ENCODE measurements around the gene PTPRT. TPM values are rescaled to one million over a fixed set of nuclear protein-coding genes. Genes with fewer than 3 reads are reported as not detected.
"Not testable (repeated sequence)": the region's sequence is repeated elsewhere in the genome, so short reads cannot be mapped to it uniquely, and the experiment has no call there.

Gene PTPRT
- total RNA-seq, 1 donor from 2014 or later: 0.03 TPM

- intact Hi-C loops (cut with DNase I): loop anchor here (2.0 to 10.0 kb wide), 2 partner anchors 654 to 1454 kb away; no protein-coding TSS in a partner anchor
These were observed 699 bp downstream of the PTPRT start for GRCh38 chr20:43188861-43189553.

GRCh38 chr20:43188234-43188653 is 1.5 kb downstream of the PTPRT start:
- DNase-seq (ENCODE audit: low spot score): no peak
- intact Hi-C loops (cut with DNase I): loop anchor here (2.0 to 10.0 kb wide), 2 partner anchors 653 to 1453 kb away; no protein-coding TSS in a partner anchor

More at GRCh38 chr20:43188861-43189553, 699 bp downstream of the PTPRT start:
- DNase-seq (ENCODE audit: low spot score): no peak

DNA sequence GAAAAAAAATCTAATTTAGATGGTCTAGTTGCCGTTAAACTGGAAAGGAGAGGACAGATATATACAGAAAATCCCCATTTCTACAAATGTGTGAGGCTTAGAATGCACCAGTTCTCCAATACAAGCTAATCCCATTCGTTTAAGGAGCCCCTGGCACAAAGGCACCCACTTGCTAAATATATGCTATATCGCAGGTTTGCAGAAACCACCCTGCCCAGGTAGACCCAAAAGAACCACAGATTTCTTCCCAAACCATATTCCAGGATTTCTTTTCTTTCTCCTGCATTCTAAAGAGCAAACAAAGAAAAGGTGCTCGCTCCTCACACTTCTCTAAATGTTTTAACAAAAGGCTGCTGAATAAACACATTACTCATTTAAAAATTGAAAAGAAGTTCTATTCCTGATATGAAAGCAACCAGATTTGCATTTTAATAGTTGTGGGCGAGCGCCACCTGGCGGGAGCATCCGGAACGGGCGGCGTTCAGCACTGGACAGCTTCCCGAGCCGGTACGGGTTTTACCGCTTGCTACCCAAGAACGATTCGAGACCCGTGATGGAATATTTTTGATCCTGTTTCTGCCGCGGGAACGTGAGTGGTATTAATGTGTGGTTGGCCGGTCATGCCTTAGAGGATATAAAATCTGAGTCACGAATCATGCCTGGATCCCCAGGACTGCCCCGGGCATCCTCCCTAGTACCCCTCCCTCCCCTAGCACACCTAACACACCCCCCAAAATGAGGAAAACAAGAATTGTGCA is 2.1 kb downstream of the PTPRT start:
- DNase-seq (ENCODE audit: low spot score): no peak
- intact Hi-C loops (cut with DNase I): loop anchor here (2.0 to 10.0 kb wide), 2 partner anchors 653 to 1453 kb away; no protein-coding TSS in a partner anchor

DNA sequence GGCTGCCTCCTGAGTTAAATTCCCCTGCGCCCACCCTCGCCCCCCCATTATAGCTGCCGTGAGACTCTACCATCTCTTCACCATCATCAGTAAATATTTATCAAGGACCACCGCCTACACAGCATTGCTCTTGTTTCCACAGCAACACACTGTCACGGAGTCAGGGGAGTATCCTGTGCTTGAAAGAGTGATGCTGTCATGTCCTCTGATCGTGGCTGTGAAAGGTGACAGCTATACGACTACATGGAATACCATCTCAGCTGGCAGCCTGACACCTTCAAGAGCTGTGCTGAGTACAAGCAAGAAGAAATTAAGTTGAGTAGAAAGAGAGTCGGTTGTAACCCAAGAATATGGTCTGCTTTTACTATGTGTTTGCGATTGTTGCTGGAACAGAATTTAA is 3.4 kb downstream of the PTPRT start:
- intact Hi-C loops (cut with DNase I): loop anchor here (10.0 kb wide), 1 partner anchor 652 kb away; no protein-coding TSS in a partner anchor
- no peak for DNase-seq (ENCODE audit: low spot score)

DNA sequence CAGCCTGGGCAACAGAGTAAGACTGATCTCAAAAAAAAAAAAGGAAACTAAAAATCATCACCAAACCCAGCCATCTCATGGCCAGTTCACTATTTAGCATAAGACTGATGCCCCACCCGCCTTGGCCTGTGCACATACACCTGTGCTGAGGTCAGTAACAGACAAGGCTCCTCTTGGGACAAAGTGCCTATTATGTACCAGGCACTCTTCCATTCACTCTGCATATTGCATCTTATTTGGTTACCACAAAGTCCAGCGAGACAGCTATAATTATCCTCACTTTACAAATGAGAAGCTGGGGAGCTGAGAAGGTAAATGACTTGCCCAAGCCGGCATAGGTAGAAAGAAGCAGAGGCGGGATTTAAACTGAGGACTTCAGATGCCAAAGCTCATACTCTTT is 3.8 kb downstream of the PTPRT start:
- intact Hi-C loops (cut with DNase I): loop anchor here (10.0 kb wide), 1 partner anchor 651 kb away; no protein-coding TSS in a partner anchor
- no peak for DNase-seq (ENCODE audit: low spot score)

GRCh38 chr20:43183536-43184070 is 6.1 kb downstream of the PTPRT start:
- intact Hi-C loops (cut with DNase I): loop anchor here (10.0 kb wide), 1 partner anchor 649 kb away; no protein-coding TSS in a partner anchor
- no peak for DNase-seq (ENCODE audit: low spot score)

DNA sequence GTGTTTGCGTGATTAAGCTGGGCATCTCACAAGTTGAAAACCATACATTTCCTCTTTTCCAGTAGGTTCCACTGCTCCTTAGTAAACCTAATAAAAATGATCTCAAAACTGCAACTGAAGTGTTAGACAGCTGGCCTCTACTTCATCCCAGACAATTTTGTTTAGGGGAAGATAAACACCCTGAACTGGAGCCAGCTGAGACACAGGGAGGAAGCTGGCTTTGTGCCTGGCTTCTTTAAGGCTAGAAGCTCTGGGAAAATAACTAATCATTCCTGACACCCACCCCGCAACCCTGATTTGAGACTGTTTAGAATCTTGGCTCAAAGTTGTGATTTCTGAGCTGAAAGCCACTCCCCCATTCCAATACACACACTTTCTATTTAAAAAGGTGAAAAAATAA is 11.6 kb downstream of the PTPRT start:
- no peak for DNase-seq (ENCODE audit: low spot score)
- intact Hi-C loops (cut with DNase I): no loop called here

- intact Hi-C loops (cut with DNase I): no loop called here
- no peak for DNase-seq (ENCODE audit: low spot score)
These were observed 13.0 kb downstream of the PTPRT start for GRCh38 chr20:43176726-43177125.

- intact Hi-C loops (cut with DNase I): no loop called here
- no peak for DNase-seq (ENCODE audit: low spot score)
These were observed 17.8 kb downstream of the PTPRT start for GRCh38 chr20:43171930-43172329.

GRCh38 chr20:43170771-43171170 is 18.9 kb downstream of the PTPRT start:
- intact Hi-C loops (cut with DNase I): no loop called here
- DNase-seq (ENCODE audit: low spot score): no peak

DNA sequence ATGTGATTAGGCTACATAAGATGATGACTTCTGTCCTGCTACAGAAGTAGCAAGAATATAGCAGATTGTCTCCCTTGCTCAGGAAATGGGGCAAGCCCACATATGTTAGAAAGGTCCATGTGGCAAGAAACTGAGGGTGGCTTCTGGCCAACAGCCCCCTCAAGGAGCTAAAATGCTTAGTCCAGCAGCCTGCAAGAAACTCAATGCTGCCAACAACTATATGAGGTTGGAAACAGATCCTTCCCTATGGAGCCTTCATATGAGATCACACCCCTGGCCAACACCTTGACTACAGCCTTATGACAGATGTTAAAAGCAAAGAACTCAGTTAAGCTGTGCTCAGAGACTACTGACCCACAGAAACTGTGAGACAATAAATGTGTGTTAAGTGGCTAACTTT is 22.1 kb downstream of the PTPRT start:
- intact Hi-C loops (cut with DNase I): no loop called here
- no peak for DNase-seq (ENCODE audit: low spot score)

GRCh38 chr20:43167021-43167420 is 22.7 kb downstream of the PTPRT start:
- no peak for DNase-seq (ENCODE audit: low spot score)
- intact Hi-C loops (cut with DNase I): no loop called here

DNA sequence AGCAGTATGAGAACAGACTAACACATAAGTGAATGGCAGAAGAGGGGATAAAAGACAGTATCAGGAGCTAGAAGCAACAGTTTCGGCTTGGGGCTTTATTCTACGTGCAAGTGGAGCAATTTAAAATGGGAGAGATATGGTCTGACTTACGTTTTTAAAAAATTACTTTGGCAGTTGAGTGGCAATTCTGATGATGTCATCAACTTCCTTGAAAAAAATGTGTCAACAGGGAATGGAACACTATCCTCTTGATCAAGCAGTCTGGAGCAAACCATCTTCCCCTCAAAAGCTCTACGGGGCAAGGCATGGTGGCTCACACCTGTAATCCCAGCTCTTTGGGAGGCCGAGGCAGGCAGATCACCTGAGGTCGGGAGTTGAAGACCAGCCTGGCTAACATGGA is 24.1 kb downstream of the PTPRT start:
- intact Hi-C loops (cut with DNase I): no loop called here
- DNase-seq (ENCODE audit: low spot score): no peak

DNA sequence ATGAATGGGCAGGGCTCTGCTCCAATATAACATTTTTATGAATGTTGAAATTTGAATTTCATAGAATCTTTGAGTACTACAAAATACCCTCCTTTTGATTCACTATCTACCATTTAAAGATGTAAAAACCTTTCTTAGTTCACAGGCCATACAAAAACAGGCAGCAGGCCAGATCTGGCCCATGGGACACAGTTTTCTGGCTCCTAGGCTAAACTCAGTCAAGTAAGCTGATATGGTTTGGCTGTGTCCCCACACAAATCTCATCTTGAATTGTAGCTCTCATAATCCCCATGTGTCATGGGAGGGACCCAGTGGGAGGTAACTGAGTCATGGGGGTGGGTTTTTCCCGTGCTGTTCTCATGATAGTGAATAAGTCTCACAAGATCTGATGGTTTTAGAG is 25.0 kb downstream of the PTPRT start:
- intact Hi-C loops (cut with DNase I); DNase-seq (ENCODE audit: low spot score): not testable (repeated sequence)

GRCh38 chr20:43161716-43162115 is 28.0 kb downstream of the PTPRT start:
- no peak for DNase-seq (ENCODE audit: low spot score)
- intact Hi-C loops (cut with DNase I): no loop called here

GRCh38 chr20:43160941-43161340 is 28.8 kb downstream of the PTPRT start:
- intact Hi-C loops (cut with DNase I): no loop called here
- DNase-seq (ENCODE audit: low spot score): no peak

DNA sequence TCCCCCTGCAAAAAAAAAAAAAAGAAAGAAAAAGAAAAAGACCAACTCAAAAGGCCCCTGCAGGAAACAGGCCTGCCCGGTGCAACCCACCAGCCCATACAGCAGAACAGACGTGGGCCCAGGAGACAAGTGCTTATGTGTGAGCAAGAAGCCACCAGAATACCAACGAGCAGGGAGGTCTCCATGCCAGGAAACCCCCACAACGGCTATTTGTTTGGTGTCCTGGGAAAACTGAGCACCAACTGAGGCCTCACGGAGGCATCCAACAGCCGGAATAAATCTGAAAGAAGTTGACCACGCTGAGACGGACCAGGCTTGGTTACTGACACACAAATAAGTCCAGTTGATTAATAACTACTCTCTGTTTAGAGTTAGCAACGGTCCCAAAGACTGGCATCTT is 29.7 kb downstream of the PTPRT start:
- intact Hi-C loops (cut with DNase I): no loop called here
- DNase-seq (ENCODE audit: low spot score): no peak

- intact Hi-C loops (cut with DNase I): no loop called here
- DNase-seq (ENCODE audit: low spot score): no peak
These were observed 34.2 kb downstream of the PTPRT start for GRCh38 chr20:43155366-43156100.

GRCh38 chr20:43151901-43152300 is 37.8 kb downstream of the PTPRT start:
- intact Hi-C loops (cut with DNase I): no loop called here

GRCh38 chr20:43151256-43151655 is 38.5 kb downstream of the PTPRT start:
- DNase-seq (ENCODE audit: low spot score): no peak
- intact Hi-C loops (cut with DNase I): no loop called here

More at GRCh38 chr20:43151901-43152300, 37.8 kb downstream of the PTPRT start:
- no peak for DNase-seq (ENCODE audit: low spot score)
